Epidermal melanocyte (primary cell): Measurements from ENCODE around the gene COL4A2.
A peak's percentile ranks its signal among the peaks of the same experiment; 100 is the strongest.

ENCODE experiments used
- DNase-seq: peaks from one replicate; pipeline ENCODE4 v3.0.0; 2011; ENCODE audit warnings: low spot score; ENCODE audit not compliant: insufficient read length

The COL4A2 gene

GRCh38 chr13:110554227-110554836, 247.2 kb downstream of the COL4A2 start:
- no peak for DNase-seq

- DNase-seq, result no peak
Measured at GRCh38 chr13:110554946-110555345, 247.9 kb downstream of the COL4A2 start.

GRCh38 chr13:110555601-110556223, 248.6 kb downstream of the COL4A2 start:
- no peak for DNase-seq

DNA sequence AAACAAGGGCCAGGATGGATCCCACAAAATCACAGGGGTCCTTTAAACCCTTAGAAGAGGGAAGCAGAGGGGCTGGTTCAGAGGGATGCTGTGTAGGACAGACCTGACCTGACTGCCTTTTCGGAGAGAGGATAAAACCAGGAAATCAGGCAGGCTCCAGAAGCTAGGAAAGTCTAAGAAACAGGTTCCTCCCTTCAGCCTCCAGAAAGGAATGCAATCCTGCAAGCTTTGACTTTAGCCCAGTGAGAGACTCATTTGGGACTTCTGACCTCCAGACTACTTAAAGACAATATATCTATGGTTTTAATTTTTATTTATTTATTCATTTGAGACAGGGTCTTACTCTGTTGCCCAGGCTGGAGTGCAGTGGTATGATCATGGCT, 249.1 kb downstream of the COL4A2 start:
- DNase-seq, result no peak

DNA sequence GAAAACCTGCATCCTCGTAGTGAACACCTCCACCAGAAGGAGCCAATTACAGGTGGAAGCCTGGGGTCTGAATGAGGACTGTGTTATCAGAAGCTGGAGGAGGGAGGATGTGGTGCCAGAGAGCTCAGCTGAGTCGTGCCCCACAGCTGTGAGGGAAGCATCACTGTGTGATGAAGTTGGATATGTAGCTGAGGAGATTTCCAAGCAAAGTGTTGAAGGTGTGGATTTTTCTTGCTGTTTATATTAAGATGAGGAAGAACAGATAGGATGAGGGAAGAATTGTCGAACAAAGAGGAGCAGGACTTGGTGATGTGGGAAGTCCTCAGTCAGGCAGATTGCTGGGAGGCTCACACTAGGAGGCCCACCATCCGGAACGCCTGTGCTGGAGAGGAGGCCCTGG, 250.0 kb downstream of the COL4A2 start:
- no peak for DNase-seq

GRCh38 chr13:110557610-110558305, 250.7 kb downstream of the COL4A2 start:
- DNase-seq, result no peak

- DNase-seq, result peak; percentile 53
Measured at GRCh38 chr13:110559429-110559943, 252.4 kb downstream of the COL4A2 start.

GRCh38 chr13:110559986-110560385, 252.9 kb downstream of the COL4A2 start:
- no peak for DNase-seq

DNA sequence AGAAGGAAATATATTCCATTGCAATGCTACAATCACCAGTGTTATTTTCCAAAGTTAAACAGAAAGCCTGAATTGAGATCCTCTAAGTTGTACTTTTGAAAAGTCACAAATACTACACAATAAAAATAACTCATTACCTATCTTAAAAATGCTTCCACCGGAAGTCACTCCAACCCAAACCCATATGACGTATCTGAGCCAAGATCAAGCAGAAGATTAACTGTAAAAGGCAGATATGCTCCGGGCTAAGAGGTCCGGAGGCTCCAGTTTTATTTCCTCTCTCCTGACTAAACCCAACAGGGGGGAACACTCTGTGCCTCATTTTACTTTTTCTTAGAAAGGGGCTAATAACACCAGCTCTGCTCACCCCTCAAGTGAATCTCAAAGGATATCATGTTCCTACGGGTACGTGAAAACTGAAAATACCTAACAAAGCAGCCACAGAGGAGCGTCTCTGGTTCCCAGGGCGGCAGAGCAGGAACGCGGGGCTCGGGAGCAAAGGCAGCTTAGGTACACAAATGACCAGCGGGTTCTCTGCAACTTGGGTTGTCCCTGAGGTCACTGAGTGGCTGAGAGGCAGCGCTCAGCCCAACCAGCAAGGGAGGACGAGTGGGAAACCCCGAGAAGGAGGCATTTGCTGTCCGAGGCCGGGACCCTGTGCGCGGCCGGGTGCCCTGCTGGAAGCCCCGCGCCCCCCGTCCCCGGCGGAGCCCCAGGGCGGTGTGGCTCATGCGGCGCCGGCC, 253.7 kb downstream of the COL4A2 start:
- peak; percentile 33 for DNase-seq

DNA sequence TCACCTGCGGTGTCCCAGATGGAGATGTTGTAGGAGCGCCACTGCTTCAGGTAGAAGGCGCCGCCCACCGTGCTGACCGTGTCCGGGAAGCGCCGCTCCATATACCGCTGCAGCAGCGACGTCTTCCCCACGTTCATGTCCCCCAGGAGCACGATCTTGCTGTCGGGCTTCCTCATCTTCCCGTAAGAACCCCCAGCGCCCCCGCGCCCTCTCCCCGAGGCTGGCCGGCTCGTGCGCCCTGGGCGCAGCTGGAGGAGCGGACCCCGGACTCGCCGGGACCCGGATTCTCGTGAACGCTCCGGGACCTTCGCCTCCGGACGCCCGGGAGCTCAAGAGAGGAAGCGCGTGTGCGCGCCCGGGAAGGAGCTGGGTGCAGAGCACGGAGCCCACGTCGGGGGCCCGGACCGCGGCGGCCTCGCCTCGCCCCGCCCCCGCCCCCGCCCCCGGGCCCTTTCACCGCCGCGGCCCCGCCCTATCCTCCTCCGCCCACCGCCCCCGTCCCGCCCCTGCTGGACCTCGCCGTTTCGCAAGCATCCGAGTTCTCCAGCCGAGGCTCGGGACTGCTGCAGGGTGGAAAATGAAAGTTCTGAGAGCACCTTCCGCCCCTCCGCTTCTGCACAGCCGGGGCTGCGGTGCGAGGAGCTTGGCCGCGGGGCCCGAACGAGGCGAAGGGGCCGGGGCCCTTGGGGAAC, 254.4 kb downstream of the COL4A2 start, which contains the start of gene RAB20:
Gene RAB20 (minus strand): TSS at position 379 of the 692 bp plus-strand sequence. CDS start 203 bp downstream, at position 176.
- peak; percentile 83 for DNase-seq

GRCh38 chr13:110562036-110562597, 255.0 kb downstream of the COL4A2 start:
- DNase-seq, result peak; percentile 46
